ENCODE results near the gene ZNF608.

DNA sequence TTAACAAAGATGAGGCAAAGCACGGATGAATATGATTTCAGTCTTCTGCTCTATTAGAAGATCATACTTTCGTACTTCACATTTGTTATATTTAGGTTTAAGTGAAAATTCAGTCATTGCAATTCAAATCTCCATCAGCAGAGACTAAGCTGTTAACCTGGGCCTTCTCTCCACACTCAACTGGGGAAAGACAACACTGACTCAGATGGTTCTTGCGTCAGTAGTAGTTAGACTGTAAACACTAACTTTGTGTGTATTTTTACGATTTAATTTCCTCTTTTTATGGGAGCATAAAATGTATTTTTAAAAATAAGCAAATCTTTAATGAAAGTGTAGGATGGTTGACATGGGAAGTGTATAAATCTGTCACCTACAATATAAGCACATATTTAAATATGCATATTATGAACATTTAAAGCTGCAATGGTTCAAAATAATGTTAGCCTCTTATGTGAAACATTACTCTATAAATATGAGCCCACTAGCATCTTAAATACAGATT is 42.7 kb upstream of the ZNF608 start:
- TF ChIP-seq CTCF (conservative IDR thresholded peaks at IDR 0.05; ENCODE audit: low read length) (no peak), EZH2phosphoT487 (IDR thresholded peaks at IDR 0.05; ENCODE audit: borderline replicate concordance, low read depth, low read length) (no peak)
